Right forelimb (tissue), 1 donor: ENCODE measurements around the gene DXO.

Experiments used
- DNase-seq: peaks from one replicate; pipeline ENCODE4 v3.0.0-alpha.2; 2018

DXO gene

GRCh38 chr6:31920811-31921210 lies 51.1 kb downstream of the DXO start:
- DNase-seq, result no peak
